CD4-positive, alpha-beta T cell treated with Interleukin-6 at 100 ng/mL for 8 hours (primary cell): ENCODE measurements around the gene KNOP1.
"Not testable (repeated sequence)": the region's sequence is repeated elsewhere in the genome, so short reads cannot be mapped to it uniquely, and the experiment has no call there.

ENCODE experiments used
- DNase-seq: peaks from one replicate; pipeline ENCODE4 v3.0.0-alpha.2; 2020; ENCODE audit warnings: mixed read lengths, low spot score

KNOP1 gene

GRCh38 chr16:19741354-19741753, 23.3 kb upstream of the KNOP1 start:
- no peak for DNase-seq

DNA sequence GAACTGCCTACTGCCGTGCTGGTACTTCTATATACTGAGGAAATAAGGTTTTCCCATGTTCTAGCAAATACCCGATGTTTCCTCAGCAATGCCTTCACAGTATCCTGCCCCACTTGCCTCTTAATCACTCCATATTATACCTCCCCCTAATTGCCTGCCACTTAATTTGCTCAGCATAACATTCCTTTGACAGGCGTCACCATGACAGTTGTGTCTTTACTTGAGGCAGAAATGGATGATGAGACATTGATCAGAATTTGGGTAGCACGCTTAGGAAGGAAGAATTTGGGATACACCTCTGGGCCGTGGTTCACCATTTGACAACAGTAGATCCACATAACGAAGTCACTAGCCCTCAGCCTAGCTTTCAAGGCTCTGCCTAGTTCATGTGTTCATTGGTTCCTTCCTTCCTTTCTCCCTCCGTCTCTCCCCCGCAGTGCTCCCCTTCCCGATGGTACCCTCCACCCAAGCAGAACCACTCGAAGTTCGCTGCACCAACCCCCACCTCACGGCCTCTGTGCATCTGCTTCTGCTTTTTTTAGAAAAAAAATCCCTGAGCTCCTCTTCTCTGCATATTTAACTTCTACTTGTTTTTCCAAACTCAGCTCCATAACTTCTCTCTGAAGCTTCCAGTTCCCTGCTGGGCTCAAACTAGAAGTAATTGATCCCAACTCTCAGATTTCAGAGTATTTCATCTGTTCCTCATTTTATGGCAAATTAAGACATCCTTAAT, 19.4 kb upstream of the KNOP1 start:
- no peak for DNase-seq

GRCh38 chr16:19735074-19735867, 17.2 kb upstream of the KNOP1 start:
- no peak for DNase-seq

GRCh38 chr16:19733551-19733950, 15.5 kb upstream of the KNOP1 start:
- no peak for DNase-seq

- no peak for DNase-seq
Measured at GRCh38 chr16:19728636-19728965, 10.6 kb upstream of the KNOP1 start.

- no peak for DNase-seq
Measured at GRCh38 chr16:19722981-19723380, 5.0 kb upstream of the KNOP1 start.

- DNase-seq: no peak
Measured at GRCh38 chr16:19722269-19722952, 4.4 kb upstream of the KNOP1 start.

DNA sequence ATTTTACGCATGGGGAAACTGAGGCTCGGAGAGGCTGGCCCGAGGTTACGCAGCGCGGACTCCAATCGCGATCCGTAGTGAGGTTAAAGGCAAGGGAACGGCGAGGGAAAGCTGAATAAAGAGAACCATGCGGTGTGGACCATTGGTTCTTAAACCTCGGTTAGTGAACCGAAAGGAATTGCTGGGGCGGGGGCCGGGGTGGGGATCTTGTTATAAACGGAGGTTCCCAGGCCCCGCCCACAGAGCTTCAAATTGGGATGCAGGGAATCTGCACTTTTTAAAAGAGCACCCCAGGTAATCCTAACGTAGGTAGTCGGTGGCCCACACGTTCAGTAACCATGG, 568 bp upstream of the KNOP1 start:
- DNase-seq: no peak

DNA sequence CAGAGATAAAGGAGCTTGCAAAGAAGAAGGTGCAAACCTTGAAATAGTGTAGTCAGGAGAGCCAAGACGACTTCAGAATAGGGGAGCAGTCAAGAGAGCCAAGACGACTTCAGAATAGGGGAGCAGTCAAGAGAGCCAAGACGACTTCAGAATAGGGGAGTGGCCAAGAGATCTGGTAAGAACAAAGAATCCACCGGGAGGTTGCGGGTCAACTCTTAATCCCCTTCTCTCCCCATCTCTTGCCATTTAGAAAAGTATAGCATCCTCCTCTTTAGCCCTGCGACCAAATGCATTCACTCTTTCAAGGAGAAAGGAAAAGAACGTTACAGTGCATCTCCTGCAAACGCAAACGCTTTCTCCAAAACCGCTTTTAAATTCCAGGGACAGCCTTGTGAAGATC, 713 bp downstream of the KNOP1 start:
- DNase-seq: no peak

DNA sequence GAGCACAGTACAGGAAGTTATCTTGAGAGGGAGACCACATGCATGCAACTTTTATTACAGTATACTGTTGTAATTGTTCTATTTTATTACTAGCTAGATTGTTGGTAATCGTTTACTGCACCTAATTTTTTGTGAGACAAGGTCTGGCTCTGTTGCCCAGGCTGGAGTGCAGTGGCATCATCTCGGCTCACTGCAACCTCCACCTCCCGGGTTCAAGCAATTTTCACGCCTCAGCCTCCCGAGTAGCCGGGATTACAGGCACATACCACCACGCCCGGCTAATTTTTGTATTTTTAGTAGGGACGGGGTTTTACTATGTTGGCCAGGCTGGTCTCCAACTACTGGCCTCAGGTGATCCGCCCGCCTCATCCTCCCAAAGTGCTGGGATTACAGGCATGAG, 1.3 kb downstream of the KNOP1 start:
- not testable (repeated sequence) for DNase-seq

DNA sequence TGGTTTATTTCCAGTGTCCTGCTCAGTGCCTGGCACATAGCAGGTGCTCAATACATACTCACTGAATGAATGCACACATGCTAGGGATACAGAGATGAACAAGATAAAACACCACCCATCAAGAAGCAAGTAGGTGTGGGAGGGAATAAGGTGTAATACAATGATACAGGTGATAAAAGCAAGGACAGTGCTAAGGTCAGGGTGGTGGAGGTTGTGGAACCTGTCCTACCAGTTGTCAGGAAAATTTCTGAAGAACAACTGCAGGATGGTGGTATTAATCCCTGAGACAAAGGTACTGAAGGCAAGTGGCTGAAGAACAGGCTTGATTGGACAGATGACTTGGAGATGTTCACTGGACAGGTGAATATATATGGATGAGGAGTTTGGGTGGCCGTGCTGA, 1.8 kb downstream of the KNOP1 start:
- no peak for DNase-seq

DNA sequence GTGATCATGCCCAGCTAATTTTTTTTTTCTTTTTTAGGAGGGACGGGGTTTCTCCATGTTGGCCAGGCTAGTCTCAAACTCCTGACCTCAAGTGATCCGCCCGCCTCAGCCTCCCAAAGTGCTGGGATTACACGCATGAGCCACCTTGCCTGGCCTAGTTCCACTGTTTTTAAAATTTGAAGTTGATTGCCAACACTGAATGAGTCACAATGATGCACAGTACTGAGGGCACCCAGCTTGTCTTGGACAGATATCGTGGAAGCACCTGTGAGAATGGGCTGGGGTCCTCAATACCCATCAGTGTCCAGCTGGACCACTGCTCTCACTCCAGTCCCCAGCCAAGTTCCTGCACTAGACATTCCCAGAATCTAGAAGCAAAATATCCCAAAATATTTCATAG, 2.5 kb downstream of the KNOP1 start:
- no peak for DNase-seq

DNA sequence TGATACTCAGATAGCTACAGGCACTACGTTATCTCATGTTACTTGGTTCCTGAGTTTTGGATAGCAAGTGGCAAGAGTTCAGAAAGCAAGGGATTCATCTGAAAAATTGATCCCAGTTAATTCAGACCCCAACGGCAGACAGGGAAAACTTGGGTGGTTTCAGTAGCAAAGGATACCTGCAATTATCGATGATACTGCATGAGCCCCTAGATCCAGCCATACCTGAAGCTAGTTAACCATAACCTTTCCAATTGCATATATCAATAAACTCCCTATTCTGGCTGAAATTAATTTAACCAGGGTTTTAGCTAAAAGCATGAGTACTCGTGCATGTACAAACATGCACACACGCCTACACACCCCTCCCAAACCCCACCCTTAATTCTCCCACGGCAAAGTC, 4.3 kb downstream of the KNOP1 start:
- no peak for DNase-seq

DNA sequence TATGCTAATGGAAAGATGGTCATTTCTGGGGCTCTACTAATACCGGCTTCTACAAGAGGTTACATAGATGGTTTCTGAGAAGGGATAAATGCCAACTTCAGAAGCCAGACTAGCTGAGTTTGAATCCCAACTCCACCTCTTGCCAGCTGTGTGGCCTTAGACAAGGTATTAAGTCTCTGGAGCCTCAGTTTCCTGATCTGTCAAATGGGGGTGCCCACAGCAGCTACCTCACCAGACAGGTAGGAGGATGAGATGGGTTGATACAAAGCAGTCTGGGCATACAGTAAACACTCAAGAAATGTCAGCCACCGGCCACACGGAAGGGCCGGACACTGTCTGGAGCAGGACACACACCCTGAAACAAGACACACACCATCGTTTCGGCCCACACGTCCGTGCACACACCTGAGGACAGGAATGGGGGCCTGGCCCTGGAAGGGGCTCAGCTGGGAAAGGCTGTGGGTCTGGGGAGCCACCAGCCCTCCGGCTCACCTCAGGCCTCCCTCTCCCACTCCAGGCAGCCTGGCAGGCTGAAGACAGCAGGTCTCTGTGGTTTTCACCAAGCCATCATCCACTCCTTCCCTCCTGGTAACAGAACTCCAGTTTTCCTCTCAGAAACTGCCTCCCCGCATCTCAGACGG, 5.5 kb downstream of the KNOP1 start:
- no peak for DNase-seq

DNA sequence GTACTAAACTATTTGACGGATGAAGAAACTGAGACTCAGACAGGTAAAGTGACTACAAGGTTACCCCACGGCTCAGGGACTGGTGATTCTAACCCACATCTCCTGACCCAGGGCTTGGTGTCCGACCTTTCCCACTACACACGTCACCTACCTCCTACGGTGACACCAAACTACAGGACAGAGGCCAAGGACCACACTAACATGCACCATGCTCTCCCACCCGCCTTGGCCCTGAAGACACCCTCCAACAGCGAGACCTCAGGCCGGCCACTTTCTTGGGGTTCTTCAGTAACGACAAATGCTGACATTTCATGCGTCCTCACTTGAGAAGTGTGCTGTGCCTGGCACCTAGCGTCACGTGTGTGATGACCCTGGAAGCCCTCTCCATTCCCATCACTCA, 6.4 kb downstream of the KNOP1 start:
- no peak for DNase-seq

- no peak for DNase-seq
Measured at GRCh38 chr16:19710991-19711545, 7.0 kb downstream of the KNOP1 start.

GRCh38 chr16:19710191-19710908, 7.7 kb downstream of the KNOP1 start:
- DNase-seq: no peak

DNA sequence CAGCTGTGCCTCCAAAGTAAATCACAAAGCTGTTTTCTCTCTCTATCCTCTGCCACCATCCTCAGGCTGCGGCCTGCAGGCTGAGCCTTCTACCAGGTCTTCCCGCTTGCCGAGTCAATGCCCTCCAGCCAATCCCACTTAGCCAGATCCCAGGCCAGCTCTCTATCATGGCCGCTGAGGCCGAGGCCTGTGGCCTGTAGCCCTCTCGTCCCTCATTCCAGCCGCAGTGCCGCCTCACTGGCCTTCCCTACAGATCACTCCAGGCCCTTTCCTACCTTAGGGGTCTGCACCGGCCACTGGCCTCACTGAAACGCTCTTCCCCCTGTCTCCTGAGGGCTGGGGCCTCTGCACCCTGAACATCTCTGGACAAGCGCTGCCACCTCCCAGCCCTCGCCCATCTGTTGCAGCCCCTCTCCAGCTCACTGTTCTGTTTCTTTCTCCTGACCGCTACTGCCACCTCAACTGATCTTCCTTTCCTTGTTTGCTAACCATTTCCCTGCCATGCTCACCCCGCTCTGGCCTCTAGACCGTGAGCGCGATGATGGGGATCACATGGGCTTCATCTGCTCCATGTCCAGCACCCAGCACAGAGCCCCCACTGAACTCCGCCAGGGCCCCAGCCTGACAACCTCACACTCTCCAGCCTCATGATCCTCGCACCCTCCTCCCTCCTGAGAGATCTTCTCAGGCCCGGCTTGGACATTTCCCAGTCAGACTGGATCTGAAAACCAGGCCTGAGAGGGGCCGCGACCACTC, 8.5 kb downstream of the KNOP1 start:
- DNase-seq: no peak

GRCh38 chr16:19708296-19709205, 9.5 kb downstream of the KNOP1 start:
- DNase-seq: no peak
